Stimulated activated naive B cell treated with anti-CD40 and anti-IgM and Interleukin-4, amounts not matched to agents 10 μg/mL and 1 μg/mL and 100 μg/mL, for 72 hours (primary cell): ENCODE data around the gene SKOR1.
A peak's percentile ranks its signal among the peaks of the same experiment; 100 is the strongest.

Source experiments
- ATAC-seq, 2 donors: fragments of 150-1000 bp; cut with Tn5 transposase; replicated peaks; 2 replicates each; pipeline ENCODE4 v1.10.0; 2021; ENCODE audit warnings: moderate library complexity in 1 of 2
- DNase-seq: peaks from one replicate; pipeline ENCODE4 v3.0.0; 2021
- H3K27ac Mint-ChIP-seq: one replicate; pipeline ENCODE4 v1.8.0; 2022; ENCODE audit warnings: mild to moderate bottlenecking, mixed read lengths
- H3K27me3 Mint-ChIP-seq, 2 donors: one replicate each; pipeline ENCODE4 v1.8.0; 2022; ENCODE audit warnings: mixed read lengths in 2 of 2
- H3K36me3 Mint-ChIP-seq, 2 donors: one replicate each; pipeline ENCODE4 v1.8.0; 2022; ENCODE audit warnings: mixed read lengths in 2 of 2, mild to moderate bottlenecking in 1 of 2
- H3K4me1 Mint-ChIP-seq, 2 donors: one replicate each; pipeline ENCODE4 v1.8.0; 2022; ENCODE audit warnings: mixed read lengths in 2 of 2, mild to moderate bottlenecking in 1 of 2
- H3K4me3 Mint-ChIP-seq, 2 donors: one replicate each; pipeline ENCODE4 v1.8.0; 2022; ENCODE audit warnings: mild to moderate bottlenecking in 2 of 2, mixed read lengths in 2 of 2, moderate library complexity in 1 of 2
- H3K9me3 Mint-ChIP-seq, 2 donors: one replicate each; pipeline ENCODE4 v1.8.0; 2022; ENCODE audit warnings: mixed read lengths in 2 of 2, mild to moderate bottlenecking in 1 of 2

The SKOR1 gene

DNA sequence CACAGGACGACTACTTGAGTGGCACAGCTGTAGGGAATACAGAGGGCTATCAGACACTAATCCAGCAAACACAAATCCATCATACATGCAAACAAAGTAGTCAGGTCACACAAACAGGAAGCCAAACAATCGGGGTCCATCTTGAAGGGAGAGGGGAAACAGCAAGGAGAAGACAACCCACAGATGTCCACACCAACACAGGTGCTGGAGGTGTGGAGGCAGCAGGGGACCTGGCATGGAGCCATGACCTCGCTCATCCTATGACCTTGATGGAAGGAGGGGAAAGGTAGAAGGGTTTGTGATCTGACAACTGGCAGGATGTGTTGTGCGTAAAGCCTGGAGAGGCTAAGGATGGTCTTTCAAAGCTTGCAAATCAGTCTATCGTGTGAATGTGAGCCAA is 39.9 kb upstream of the SKOR1 start:
- DNase-seq (no peak), ATAC-seq (no peak)
- Mint-ChIP-seq H3K4me1 (peaks cover 34 to 47% of the 10 kb centered on the region in 2 donors), H3K27me3 (no peaks in the 10 kb centered on the region), H3K4me3 (no peak overlapping the region), H3K9me3 (no peaks in the 10 kb centered on the region), H3K36me3 (peaks cover 0 to 26% of the 10 kb centered on the region in 2 donors), H3K27ac (no peak overlapping the region)

DNA sequence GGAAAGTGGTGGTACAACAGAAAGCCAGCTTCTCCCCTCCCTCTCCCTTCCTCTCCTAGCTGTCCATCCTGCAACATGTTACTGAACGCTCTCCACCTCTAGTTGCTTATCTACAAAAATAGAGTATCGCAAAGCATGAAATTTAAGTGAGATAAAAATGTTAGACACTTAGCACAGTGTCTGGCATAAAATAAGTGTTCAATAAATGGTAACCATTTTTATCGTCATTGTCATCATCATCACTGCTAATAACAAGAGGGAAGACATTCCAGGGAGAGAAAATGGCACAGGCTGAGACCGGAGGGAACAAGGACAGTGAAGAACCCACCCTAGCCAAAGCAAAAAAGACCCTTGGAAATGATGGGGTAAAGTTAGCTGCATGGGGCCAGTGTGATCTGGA is 38.7 kb upstream of the SKOR1 start:
- DNase-seq (no peak), ATAC-seq (no peak)
- H3K4me3 Mint-ChIP-seq = no peak overlapping the region
- H3K27me3 Mint-ChIP-seq = no peaks in the 10 kb centered on the region
- no peak overlapping the region for H3K27ac Mint-ChIP-seq
- H3K36me3 Mint-ChIP-seq = peaks cover 1 to 33% of the 10 kb centered on the region in 2 donors
- H3K4me1 Mint-ChIP-seq = peaks cover 34 to 47% of the 10 kb centered on the region in 2 donors
- H3K9me3 Mint-ChIP-seq = no peaks in the 10 kb centered on the region

GRCh38 chr15:67788986-67789385 is 36.3 kb upstream of the SKOR1 start:
- H3K27me3 Mint-ChIP-seq = no peaks in the 10 kb centered on the region
- no peak overlapping the region for H3K27ac Mint-ChIP-seq
- ATAC-seq = no peak
- no peak overlapping the region for H3K4me3 Mint-ChIP-seq
- peaks cover 26 to 32% of the 10 kb centered on the region in 2 donors for H3K4me1 Mint-ChIP-seq
- no peak for DNase-seq
- no peaks in the 10 kb centered on the region for H3K9me3 Mint-ChIP-seq
- H3K36me3 Mint-ChIP-seq = peaks cover 5 to 29% of the 10 kb centered on the region in 2 donors

GRCh38 chr15:67790610-67791319 is 34.5 kb upstream of the SKOR1 start:
- peaks cover 3 to 5% of the 10 kb centered on the region in 2 donors for H3K9me3 Mint-ChIP-seq
- H3K4me3 Mint-ChIP-seq = no peak overlapping the region
- peaks cover 10 to 18% of the 10 kb centered on the region in 2 donors for H3K4me1 Mint-ChIP-seq
- peaks cover 11 to 28% of the 10 kb centered on the region in 2 donors for H3K36me3 Mint-ChIP-seq
- H3K27me3 Mint-ChIP-seq = no peaks in the 10 kb centered on the region
- no peak overlapping the region for H3K27ac Mint-ChIP-seq
- no peak for DNase-seq
- ATAC-seq = no peak

GRCh38 chr15:67792250-67792942 is 32.9 kb upstream of the SKOR1 start:
- Mint-ChIP-seq H3K36me3 (peaks cover 11 to 27% of the 10 kb centered on the region in 2 donors), H3K4me1 (peaks cover 6 to 9% of the 10 kb centered on the region in 2 donors), H3K27me3 (no peaks in the 10 kb centered on the region), H3K9me3 (peaks cover 3 to 5% of the 10 kb centered on the region in 2 donors), H3K27ac (no peak overlapping the region), H3K4me3 (no peak overlapping the region)
- DNase-seq = no peak
- no peak for ATAC-seq

DNA sequence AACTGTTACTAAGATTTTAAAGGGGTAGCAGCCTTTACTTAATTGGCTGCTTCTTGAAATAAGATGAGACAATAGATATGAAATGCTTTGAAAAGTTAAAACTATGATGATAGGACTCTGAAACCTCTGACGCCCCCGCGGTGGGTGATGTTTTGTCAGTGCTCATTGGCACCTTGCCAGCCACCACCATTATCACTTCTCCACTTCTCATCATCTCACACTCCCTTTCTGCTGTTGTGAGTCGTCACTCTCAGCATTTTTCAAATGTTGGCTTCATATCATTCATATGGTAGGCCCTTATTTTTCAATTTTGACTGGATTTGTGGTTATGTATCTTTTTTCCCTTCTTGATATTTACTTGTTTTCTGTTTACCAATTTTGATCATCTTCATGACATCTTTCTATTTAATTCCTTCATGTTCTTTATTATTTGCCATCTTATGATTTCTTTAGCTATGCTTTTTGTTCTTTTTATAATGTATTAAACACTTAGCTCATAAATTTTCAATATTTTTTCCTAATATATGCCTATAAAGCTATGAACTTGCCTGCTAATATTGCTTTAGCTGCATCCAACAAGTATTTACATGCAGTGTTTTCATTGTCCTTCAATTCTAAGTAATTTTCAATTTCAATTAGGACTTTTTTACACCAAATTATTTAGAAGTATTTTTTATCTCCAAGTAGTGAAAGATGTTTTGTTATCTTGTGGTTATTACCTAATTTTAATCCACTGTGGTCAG is 30.3 kb upstream of the SKOR1 start:
- Mint-ChIP-seq H3K36me3 (peaks cover 14 to 35% of the 10 kb centered on the region in 2 donors), H3K9me3 (peaks cover 3 to 5% of the 10 kb centered on the region in 2 donors), H3K4me1 (peaks cover 6 to 9% of the 10 kb centered on the region in 2 donors), H3K27ac (no peak overlapping the region), H3K4me3 (no peak overlapping the region), H3K27me3 (no peaks in the 10 kb centered on the region)
- DNase-seq = no peak
- ATAC-seq = no peak

DNA sequence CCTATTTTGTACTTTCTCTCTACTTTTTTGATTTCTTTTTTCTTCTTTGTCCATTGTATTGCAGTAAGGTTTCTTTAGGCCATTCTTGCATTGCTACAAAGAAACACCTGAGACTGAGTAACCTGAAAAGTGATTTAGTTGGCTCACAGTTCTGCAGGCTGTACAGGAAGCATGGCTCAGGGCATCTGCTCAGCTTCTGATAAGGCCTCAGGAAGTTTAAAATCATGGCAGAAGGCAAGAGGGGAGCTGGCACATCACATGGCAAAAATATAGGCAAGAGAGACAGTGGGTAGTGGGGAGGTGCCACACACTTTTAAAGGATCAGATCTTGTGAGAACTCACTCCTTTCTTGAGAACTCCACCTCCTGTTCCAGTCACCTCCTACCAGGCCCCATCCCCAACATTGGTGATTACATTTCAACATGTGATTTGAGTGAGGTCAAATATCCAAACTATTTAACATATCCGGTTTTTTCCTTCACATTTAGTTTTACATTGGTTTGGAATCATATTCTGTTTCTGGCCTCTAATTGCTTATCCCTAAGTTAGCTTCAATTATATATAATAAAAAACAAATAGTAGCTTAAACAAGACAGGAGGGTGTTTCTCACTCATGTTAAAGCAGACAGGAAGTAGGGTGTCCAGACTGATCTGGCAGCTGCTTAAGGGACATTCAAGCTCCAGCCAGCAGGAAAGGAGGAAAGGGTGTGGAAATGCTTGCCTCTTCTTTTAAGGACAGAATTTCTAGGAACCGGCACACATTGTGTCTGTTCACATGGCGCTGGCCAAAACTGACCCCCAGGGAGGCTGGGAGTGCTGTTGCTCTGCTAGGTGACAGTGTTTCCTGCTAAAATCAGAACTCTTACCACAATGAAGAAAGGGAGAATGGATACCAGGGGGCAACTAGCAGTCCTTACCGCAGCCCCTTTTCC is 28.8 kb upstream of the SKOR1 start:
- H3K4me3 Mint-ChIP-seq = no peak overlapping the region
- H3K27me3 Mint-ChIP-seq = no peaks in the 10 kb centered on the region
- H3K27ac Mint-ChIP-seq = peak overlapping the region; percentile 15
- peaks cover 4 to 5% of the 10 kb centered on the region in 2 donors for H3K4me1 Mint-ChIP-seq
- ATAC-seq (no peak), DNase-seq (no peak)
- peaks cover 13 to 26% of the 10 kb centered on the region in 2 donors for H3K36me3 Mint-ChIP-seq
- H3K9me3 Mint-ChIP-seq = peaks cover 3 to 5% of the 10 kb centered on the region in 2 donors

- ATAC-seq (no peak), DNase-seq (no peak)
- Mint-ChIP-seq H3K9me3 (peaks cover 3 to 5% of the 10 kb centered on the region in 2 donors), H3K36me3 (peaks cover 13 to 27% of the 10 kb centered on the region in 2 donors), H3K4me1 (peaks cover 10 to 18% of the 10 kb centered on the region in 2 donors), H3K27me3 (no peaks in the 10 kb centered on the region), H3K4me3 (no peak overlapping the region), H3K27ac (no peak overlapping the region)
Measured at GRCh38 chr15:67799801-67800205, 25.5 kb upstream of the SKOR1 start.

DNA sequence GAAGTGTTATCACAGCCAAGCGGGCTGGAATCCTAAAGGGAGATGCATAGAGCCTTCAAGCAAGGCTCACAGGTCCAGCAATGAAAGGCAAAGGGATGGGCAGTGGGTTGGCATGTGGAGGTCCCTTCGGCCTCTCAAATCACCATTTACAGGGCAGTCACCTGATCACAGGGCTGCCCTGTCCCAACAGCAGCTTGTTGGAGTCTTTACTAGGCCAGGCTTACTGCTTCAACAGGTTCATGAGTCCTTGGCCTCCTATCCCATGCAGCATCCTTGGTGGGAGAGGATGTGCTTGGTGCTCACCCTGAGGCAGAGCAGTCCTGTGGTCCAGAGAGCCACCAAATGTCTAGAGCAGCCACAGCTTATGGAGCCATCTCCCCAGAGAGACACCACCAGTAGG is 24.2 kb upstream of the SKOR1 start:
- H3K4me3 Mint-ChIP-seq = no peak overlapping the region
- H3K27me3 Mint-ChIP-seq = no peaks in the 10 kb centered on the region
- ATAC-seq (no peak), DNase-seq (no peak)
- no peak overlapping the region for H3K27ac Mint-ChIP-seq
- H3K4me1 Mint-ChIP-seq = peaks cover 13 to 16% of the 10 kb centered on the region in 2 donors
- peaks cover 7 to 16% of the 10 kb centered on the region in 2 donors for H3K36me3 Mint-ChIP-seq
- no peaks in the 10 kb centered on the region for H3K9me3 Mint-ChIP-seq

- DNase-seq = no peak
- no peak for ATAC-seq
- Mint-ChIP-seq H3K27ac (peak overlapping the region; percentile 25), H3K4me3 (no peak overlapping the region), H3K4me1 (peaks cover 12 to 13% of the 10 kb centered on the region in 2 donors), H3K27me3 (no peaks in the 10 kb centered on the region), H3K36me3 (peaks cover 7 to 18% of the 10 kb centered on the region in 2 donors), H3K9me3 (no peaks in the 10 kb centered on the region)
Measured at GRCh38 chr15:67801926-67802914, 23.1 kb upstream of the SKOR1 start.

- no peak overlapping the region for H3K4me3 Mint-ChIP-seq
- no peak overlapping the region for H3K27ac Mint-ChIP-seq
- H3K9me3 Mint-ChIP-seq = no peaks in the 10 kb centered on the region
- peaks cover 13 to 14% of the 10 kb centered on the region in 2 donors for H3K4me1 Mint-ChIP-seq
- H3K27me3 Mint-ChIP-seq = no peaks in the 10 kb centered on the region
- no peak for DNase-seq
- H3K36me3 Mint-ChIP-seq = peaks cover 12 to 20% of the 10 kb centered on the region in 2 donors
- ATAC-seq = no peak
Measured at GRCh38 chr15:67803299-67803698, 22.0 kb upstream of the SKOR1 start.

DNA sequence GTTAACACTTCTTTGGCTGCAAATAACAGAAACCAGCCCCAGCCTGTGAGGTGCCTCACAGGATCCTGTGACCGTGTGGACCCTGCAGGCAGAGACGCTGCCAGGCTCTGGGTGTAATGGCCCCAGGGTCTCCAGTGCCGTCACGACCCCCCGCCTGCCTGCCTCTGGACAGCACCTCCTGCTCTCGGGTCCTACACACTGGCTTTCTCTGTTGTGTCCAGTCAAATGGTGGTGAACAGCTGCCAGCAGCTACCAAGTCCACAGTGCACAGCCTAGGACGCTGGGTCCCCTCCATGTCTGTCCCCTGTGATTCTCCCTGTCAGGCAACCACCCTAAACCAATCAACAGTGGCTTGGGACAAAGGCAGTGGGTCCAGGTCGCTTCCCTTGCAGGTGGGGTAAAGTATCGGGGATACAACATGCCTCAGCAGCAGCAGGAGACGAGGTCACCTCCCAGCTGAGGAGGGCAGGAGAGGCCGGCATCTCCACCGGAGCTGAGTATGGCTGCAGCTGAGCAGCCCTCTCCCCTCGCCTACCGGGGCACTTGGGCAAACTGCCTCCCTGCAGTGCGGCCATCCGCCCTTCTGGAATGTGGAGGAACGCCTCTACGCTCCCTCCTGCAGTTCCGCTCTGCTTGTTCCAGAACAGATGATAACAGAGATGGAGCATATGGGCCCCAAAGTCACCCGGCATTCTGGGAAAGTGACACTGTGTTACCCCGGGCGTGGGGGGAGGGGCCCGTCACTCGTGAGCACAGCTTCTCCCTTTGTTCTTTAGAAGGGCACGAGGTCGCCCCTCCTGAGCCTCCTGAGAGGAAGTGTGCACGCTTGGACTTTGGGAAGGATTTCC is 21.1 kb upstream of the SKOR1 start:
- H3K4me1 Mint-ChIP-seq = peaks cover 13 to 14% of the 10 kb centered on the region in 2 donors
- H3K27ac Mint-ChIP-seq = no peak overlapping the region
- H3K36me3 Mint-ChIP-seq = peaks cover 15 to 22% of the 10 kb centered on the region in 2 donors
- H3K27me3 Mint-ChIP-seq = no peaks in the 10 kb centered on the region
- no peaks in the 10 kb centered on the region for H3K9me3 Mint-ChIP-seq
- H3K4me3 Mint-ChIP-seq = no peak overlapping the region
- DNase-seq (no peak), ATAC-seq (no peak)
